Measurements from ENCODE around the gene AKR1C1.
"Not testable (repeated sequence)": the region's sequence is repeated elsewhere in the genome, so short reads cannot be mapped to it uniquely, and the experiment has no call there.

The AKR1C1 gene

DNA sequence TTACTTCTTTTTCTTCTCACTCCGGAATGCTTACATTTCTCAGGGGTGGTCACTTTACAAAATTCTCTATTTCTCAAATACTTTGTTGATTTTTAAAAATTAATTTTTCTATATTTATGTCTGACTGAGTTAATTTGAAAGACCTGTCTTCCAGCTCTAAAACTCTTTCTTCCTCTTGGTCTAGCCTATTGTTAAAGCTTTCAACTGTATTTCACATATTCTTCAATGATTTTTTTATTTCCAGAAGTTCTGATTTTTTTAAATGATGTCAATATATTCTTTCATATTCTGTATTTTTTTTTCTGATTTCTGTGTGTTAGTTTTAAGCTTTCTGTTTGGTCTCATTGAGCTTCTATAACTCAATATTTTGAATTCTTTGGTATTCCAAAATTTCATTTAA, 67.8 kb downstream of the AKR1C1 start:
- H3K9ac ChIP-seq (ENCODE audit: insufficient read length): no peak overlapping the region
- no peaks in the 10 kb centered on the region for H3K9me3 ChIP-seq (ENCODE audit: low read depth, low read length)
- no peak overlapping the region for H3K27ac ChIP-seq
- H3K4me3 ChIP-seq: no peak overlapping the region
- no peaks in the 10 kb centered on the region for H3K36me3 ChIP-seq (ENCODE audit: insufficient read depth, low read length)
- TF ChIP-seq POLR2AphosphoS5 (IDR thresholded peaks at IDR 0.05; ENCODE audit: borderline replicate concordance, low read depth, low read length) (no peak), FOXP2 (optimal IDR thresholded peaks at IDR 0.05; ENCODE audit: control extremely low read depth, extremely low read length, insufficient read depth) (no peak), EZH2 (IDR thresholded peaks at IDR 0.05) (no peak)
- DNase-seq (ENCODE audit: low read depth, low spot score): no peak

DNA sequence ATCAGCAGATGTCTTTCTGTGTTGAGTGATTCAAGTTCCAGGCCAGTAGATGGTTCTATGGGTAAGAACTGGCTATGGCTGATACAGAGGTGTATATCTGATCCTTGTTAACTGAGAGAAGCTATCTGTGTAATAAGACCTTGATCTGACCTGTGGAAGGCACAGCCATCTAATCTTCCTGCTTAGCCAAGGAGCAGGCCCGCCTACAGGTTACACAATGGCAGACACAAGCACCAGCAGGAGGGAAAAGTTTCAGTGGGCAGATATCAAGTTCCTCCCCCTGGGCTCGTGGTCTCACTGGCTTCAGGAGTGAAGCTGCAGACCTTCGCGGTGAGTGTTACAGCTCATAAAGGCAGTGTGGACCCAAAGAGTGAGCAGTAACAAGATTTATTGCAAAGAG, 68.4 kb downstream of the AKR1C1 start:
- not testable (repeated sequence) for H3K4me3 ChIP-seq; H3K9ac ChIP-seq (ENCODE audit: insufficient read length); DNase-seq (ENCODE audit: low read depth, low spot score); H3K36me3 ChIP-seq (ENCODE audit: insufficient read depth, low read length); H3K9me3 ChIP-seq (ENCODE audit: low read depth, low read length); H3K27ac ChIP-seq

DNA sequence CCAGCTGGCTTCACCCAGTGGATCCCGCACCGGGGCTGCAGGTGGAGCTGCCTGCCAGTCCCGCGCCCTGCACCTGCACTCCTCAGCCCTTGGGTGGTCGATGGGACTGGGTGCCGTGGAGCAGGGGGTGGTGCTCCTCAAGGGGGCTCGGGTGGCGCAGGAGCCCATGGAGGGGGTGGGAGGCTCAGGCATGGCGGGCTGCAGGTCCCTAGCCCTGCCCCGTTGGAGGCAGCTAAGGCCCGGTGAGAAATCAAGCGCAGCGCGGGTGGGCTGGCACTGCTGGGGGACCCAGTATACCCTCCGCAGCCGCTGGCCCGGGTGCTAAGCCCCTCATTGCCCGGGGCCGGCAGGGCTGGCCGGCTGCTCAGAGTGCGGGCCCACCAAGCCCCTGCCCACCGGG, 69.2 kb downstream of the AKR1C1 start:
- not testable (repeated sequence) for H3K36me3 ChIP-seq (ENCODE audit: insufficient read depth, low read length); H3K4me3 ChIP-seq; H3K9ac ChIP-seq (ENCODE audit: insufficient read length); DNase-seq (ENCODE audit: low read depth, low spot score); H3K27ac ChIP-seq; H3K9me3 ChIP-seq (ENCODE audit: low read depth, low read length)

Data from SK-N-MC (cell line).